GM12873 (cell line): Measurements from ENCODE around the gene MICOS13.

Experiments
- TF ChIP-seq, protein P1 (sequence below): IDR thresholded peaks from 2 replicates; pipeline ENCODE4 v1.5.1; 2012; ENCODE audit warnings: low read depth, mild to moderate bottlenecking, moderate library complexity, low read length, control low read depth; ENCODE audit not compliant: insufficient read depth; ENCODE audit errors: missing control alignments

MICOS13 gene

DNA sequence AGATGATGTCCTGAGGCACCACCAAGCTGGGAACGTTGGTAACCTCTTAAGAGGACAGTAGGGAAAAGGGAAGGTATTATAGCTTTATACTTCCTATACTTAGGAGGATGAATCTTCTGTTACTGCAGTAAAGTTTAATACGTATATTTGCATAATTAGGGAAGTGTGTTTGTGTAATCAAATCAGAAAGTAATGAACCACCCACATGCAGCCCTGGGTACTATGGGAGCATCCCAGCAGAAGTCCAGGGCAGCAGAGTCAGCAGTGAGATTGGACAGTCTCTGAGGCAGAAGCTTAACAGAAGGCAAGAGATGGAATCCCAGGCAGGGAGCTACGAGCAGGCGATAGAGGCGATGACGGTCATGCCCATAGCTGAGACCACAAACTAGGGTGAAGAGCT is 44.9 kb downstream of the MICOS13 start:
- TF ChIP-seq, protein P1, sequence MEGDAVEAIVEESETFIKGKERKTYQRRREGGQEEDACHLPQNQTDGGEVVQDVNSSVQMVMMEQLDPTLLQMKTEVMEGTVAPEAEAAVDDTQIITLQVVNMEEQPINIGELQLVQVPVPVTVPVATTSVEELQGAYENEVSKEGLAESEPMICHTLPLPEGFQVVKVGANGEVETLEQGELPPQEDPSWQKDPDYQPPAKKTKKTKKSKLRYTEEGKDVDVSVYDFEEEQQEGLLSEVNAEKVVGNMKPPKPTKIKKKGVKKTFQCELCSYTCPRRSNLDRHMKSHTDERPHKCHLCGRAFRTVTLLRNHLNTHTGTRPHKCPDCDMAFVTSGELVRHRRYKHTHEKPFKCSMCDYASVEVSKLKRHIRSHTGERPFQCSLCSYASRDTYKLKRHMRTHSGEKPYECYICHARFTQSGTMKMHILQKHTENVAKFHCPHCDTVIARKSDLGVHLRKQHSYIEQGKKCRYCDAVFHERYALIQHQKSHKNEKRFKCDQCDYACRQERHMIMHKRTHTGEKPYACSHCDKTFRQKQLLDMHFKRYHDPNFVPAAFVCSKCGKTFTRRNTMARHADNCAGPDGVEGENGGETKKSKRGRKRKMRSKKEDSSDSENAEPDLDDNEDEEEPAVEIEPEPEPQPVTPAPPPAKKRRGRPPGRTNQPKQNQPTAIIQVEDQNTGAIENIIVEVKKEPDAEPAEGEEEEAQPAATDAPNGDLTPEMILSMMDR: no peak

DNA sequence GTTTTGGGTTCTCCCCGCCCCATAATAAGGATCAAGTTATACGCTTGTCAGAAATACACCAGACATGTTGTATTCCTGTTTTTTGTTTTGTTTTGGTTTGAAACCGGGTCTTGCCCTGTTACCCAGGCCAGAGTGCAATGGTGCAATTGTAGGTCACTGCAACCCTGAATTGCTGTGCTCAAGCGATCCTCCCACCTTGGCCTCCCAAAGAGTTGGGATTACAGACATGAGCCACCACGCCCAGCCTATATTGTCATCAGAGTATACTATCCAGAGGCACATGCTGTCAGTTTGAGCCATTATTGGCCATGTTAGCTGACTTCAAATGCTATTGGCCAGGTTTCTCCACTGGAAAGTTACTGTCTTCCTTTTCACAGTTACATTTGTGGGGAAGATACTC is 47.7 kb downstream of the MICOS13 start:
- TF ChIP-seq, protein P1: no peak

DNA sequence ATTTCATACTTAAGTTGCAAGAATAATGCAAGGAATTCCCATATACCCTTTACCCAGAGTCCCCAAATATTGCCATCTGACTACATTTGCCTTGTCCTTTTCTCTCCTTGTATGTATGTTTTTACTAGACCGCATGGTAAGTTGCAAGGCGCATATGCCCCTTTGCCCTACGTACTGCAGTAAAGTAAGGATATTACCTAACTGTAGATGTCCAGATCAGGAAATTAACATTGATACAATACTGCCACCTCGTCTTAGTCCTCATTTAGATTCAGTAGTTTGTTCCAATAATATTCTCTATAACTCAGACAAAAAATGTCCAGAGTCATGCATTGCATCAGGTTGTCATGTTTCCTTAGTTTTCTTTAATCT is 48.1 kb downstream of the MICOS13 start:
- TF ChIP-seq, protein P1: no peak

DNA sequence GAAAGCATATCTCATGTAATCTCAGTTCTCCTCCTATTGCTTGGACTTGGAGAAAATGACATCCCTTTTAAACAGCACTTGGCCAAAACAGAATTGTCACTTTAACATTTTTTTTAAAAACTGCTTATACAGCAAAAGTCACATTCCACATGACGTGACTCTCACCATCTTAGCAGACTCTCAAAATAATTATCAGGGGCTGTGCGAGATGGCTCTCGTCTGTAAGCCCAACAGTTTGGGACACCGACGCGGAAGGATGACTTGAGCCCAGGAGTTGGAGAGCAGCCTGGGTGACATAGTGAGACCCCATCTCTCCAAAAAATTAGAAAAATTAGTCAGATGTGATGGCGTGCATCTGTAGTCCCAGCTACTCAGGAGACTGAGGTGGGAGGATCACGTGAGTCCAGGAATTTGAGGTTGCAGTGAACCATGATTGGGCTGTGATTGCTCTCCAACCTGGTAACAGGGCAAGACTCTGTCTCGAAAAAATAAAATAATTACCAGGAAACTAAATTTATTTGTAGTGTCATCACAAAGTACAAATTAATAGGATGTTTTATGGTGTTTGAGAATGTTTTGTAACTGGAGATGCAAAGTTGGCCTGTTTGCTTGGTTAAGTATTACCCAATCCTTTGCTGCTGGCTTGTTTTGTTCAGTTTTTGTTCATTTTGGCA is 48.6 kb downstream of the MICOS13 start:
- TF ChIP-seq, protein P1: no peak

DNA sequence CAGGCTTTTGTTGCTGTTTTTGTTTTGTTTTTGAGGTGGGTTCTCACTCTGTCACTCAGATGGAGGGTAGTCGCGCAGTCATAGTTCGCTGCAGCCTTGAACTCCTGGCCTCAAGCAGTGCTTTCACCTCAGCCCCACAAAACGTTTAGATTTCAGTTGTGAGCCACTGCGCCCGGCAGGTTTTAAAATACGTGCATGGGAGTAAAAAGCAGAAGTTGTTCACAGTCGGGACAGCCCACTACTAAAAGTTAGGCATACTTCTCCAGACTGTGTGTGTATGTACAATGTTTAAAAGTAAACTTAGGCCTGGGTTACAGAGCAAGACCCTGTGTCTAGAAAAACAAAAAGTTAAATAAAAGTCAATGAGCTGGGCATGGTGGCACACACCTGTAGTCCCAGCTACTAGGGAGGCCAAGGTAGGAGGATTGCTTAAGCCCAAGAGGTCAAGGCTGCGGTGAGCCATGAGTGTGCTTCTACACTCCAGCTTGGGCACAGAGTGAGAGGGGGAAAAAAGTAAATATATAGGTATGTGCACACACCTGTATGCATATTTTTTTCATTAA is 51.3 kb downstream of the MICOS13 start:
- TF ChIP-seq, protein P1: no peak

DNA sequence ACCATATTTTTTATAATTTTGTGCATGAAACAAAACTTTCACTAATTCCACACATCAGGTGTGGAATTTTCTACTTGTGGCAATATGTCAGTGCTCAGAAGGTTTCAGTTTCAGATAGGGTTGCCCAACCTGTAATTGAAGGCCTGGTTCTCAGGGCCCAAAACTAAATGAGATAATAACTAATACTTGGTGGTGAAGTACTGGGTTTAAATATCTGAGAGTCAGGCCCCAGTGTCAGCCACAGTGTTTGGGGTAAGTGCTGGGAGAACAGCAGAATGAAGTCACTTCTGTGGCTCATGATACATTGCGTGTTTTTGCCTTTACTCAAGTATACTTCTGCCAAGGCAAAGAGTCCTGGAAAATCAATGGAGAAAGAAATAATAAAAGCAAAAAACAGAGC is 51.9 kb downstream of the MICOS13 start:
- TF ChIP-seq, protein P1: no peak
